ENCODE data around the gene CFAP299. TPM values are rescaled to one million over a fixed set of nuclear protein-coding genes. Genes with fewer than 3 reads are reported as not detected.
"Not testable (repeated sequence)": the region's sequence is repeated elsewhere in the genome, so short reads cannot be mapped to it uniquely, and the experiment has no call there.

CFAP299 gene
- total and polyA plus RNA-seq, 5 experiments from 2014 or later, result 0.37 to 0.74 TPM; not detected in 3

GRCh38 chr4:80798082-80798481 is 462.6 kb downstream of the CFAP299 start:
- Mint-ChIP-seq H3K9me3 (peaks cover 4 to 36% (median 21%) of the 10 kb centered on the region in 9 donors), H3K27me3 (no peaks in the 10 kb centered on the region), H3K4me3 (no peak overlapping the region), H3K4me1 (peaks cover 0 to 7% (median 3%) of the 10 kb centered on the region in 4 donors), H3K36me3 (peaks cover 0 to 17% (median 10%) of the 10 kb centered on the region in 3 donors), H3K27ac (no peak overlapping the region)
- DNase-seq (peak in 1 of 10 donors; percentile 10), ATAC-seq (no peak)
- POLR2A ChIA-PET, result no interaction called here

- H3K4me3 Mint-ChIP-seq, H3K27me3 Mint-ChIP-seq, H3K4me1 Mint-ChIP-seq, POLR2A ChIA-PET, H3K27ac Mint-ChIP-seq, ATAC-seq: not testable (repeated sequence)
- H3K9me3 Mint-ChIP-seq, result peaks cover 4 to 28% (median 18%) of the 10 kb centered on the region in 9 donors
- peaks cover 0 to 17% (median 10%) of the 10 kb centered on the region in 3 donors for H3K36me3 Mint-ChIP-seq
- DNase-seq, result peak in 1 of 10 donors; percentile 28
Observed at GRCh38 chr4:80800719-80801118, 465.2 kb downstream of the CFAP299 start.

DNA sequence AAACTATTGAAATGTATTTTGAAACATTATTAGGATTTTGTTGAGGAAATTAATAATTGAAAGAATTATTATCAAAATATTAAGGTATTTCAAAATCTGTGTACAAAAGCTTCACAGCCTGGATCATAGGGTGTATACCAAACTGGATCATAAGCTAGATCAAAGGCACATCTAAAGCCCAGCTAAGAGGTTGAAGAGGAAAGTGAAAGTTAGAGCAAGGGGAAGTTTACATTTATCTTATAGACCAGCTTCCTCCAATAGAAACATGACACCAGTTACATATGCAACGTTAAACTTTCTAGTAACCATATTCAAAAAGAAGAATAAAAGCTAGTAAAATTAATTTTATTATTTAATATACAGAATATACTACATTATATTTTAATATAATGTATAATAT is 467.8 kb downstream of the CFAP299 start:
- no peak for ATAC-seq
- Mint-ChIP-seq H3K4me1 (peaks cover 0 to 8% (median 3%) of the 10 kb centered on the region in 4 donors), H3K27ac (no peak overlapping the region), H3K4me3 (no peak overlapping the region), H3K36me3 (peaks cover 0 to 5% (median 0%) of the 10 kb centered on the region in 3 donors), H3K9me3 (peaks cover 0 to 5% (median 4%) of the 10 kb centered on the region in 9 donors), H3K27me3 (no peaks in the 10 kb centered on the region)
- DNase-seq, result no peak
- POLR2A ChIA-PET, result no interaction called here

GRCh38 chr4:80806472-80806871 is 470.9 kb downstream of the CFAP299 start:
- Mint-ChIP-seq H3K9me3 (no peaks in the 10 kb centered on the region), H3K27me3 (peaks cover 0 to 2% (median 0%) of the 10 kb centered on the region in 5 donors), H3K4me1 (peaks cover 0 to 7% (median 3%) of the 10 kb centered on the region in 4 donors), H3K36me3 (peaks cover 0 to 3% (median 0%) of the 10 kb centered on the region in 3 donors), H3K27ac (no peak overlapping the region), H3K4me3 (no peak overlapping the region)
- POLR2A ChIA-PET, result no interaction called here
- ATAC-seq (no peak), DNase-seq (no peak)

- Mint-ChIP-seq H3K4me1 (no peaks in the 10 kb centered on the region), H3K27me3 (peaks cover 0 to 2% (median 0%) of the 10 kb centered on the region in 5 donors), H3K36me3 (peaks cover 0 to 5% (median 0%) of the 10 kb centered on the region in 3 donors), H3K4me3 (no peak overlapping the region), H3K9me3 (no peaks in the 10 kb centered on the region), H3K27ac (no peak overlapping the region)
- POLR2A ChIA-PET, result no interaction called here
- DNase-seq (no peak), ATAC-seq (no peak)
Observed at GRCh38 chr4:80809039-80809729, 473.7 kb downstream of the CFAP299 start.

GRCh38 chr4:80811406-80811805 is 475.9 kb downstream of the CFAP299 start:
- POLR2A ChIA-PET, result no interaction called here
- peaks cover 0 to 2% (median 0%) of the 10 kb centered on the region in 5 donors for H3K27me3 Mint-ChIP-seq
- no peak for ATAC-seq
- no peak for DNase-seq
- H3K36me3 Mint-ChIP-seq, result peaks cover 0 to 5% (median 0%) of the 10 kb centered on the region in 3 donors
- H3K27ac Mint-ChIP-seq, result no peak overlapping the region
- H3K4me3 Mint-ChIP-seq, result no peak overlapping the region
- no peaks in the 10 kb centered on the region for H3K4me1 Mint-ChIP-seq
- no peaks in the 10 kb centered on the region for H3K9me3 Mint-ChIP-seq

GRCh38 chr4:80812145-80812544 is 476.6 kb downstream of the CFAP299 start:
- ATAC-seq (no peak), DNase-seq (no peak)
- no peaks in the 10 kb centered on the region for H3K9me3 Mint-ChIP-seq
- no peaks in the 10 kb centered on the region for H3K4me1 Mint-ChIP-seq
- peaks cover 0 to 5% (median 0%) of the 10 kb centered on the region in 3 donors for H3K36me3 Mint-ChIP-seq
- POLR2A ChIA-PET, result no interaction called here
- peaks cover 0 to 2% (median 0%) of the 10 kb centered on the region in 5 donors for H3K27me3 Mint-ChIP-seq
- no peak overlapping the region for H3K27ac Mint-ChIP-seq
- H3K4me3 Mint-ChIP-seq, result no peak overlapping the region

GRCh38 chr4:80814266-80814665 is 478.7 kb downstream of the CFAP299 start:
- POLR2A ChIA-PET, result interaction anchor here (0.7 kb wide), 1 partner anchor 233 kb away, joined by 3 read pairs; no protein-coding TSS in a partner anchor
- Mint-ChIP-seq H3K27ac (no peak overlapping the region), H3K9me3 (no peaks in the 10 kb centered on the region), H3K36me3 (peaks cover 0 to 2% (median 0%) of the 10 kb centered on the region in 3 donors), H3K4me3 (no peak overlapping the region), H3K4me1 (no peaks in the 10 kb centered on the region), H3K27me3 (peaks cover 0 to 2% (median 0%) of the 10 kb centered on the region in 5 donors)
- no peak for DNase-seq
- no peak for ATAC-seq

- Mint-ChIP-seq H3K9me3 (peaks cover 0 to 23% (median 6%) of the 10 kb centered on the region in 9 donors), H3K4me3 (no peak overlapping the region), H3K4me1 (peaks cover 0 to 3% (median 0%) of the 10 kb centered on the region in 4 donors), H3K27me3 (no peaks in the 10 kb centered on the region), H3K27ac (no peak overlapping the region), H3K36me3 (peaks cover 0 to 10% (median 2%) of the 10 kb centered on the region in 3 donors)
- no peak for ATAC-seq
- no peak for DNase-seq
- POLR2A ChIA-PET, result no interaction called here
Observed at GRCh38 chr4:80831383-80832361, 496.1 kb downstream of the CFAP299 start.

- Mint-ChIP-seq H3K4me3 (no peak overlapping the region), H3K27me3 (no peaks in the 10 kb centered on the region), H3K36me3 (peaks cover 0 to 23% (median 9%) of the 10 kb centered on the region in 3 donors), H3K4me1 (peaks cover 9 to 24% (median 21%) of the 10 kb centered on the region in 4 donors), H3K9me3 (peaks cover 0 to 27% (median 6%) of the 10 kb centered on the region in 9 donors), H3K27ac (peak overlapping the region in 2 of 10 donors; percentile 6 to 47)
- DNase-seq (no peak), ATAC-seq (no peak)
- POLR2A ChIA-PET, result no interaction called here
Observed at GRCh38 chr4:80839281-80839680, 503.8 kb downstream of the CFAP299 start.

- ATAC-seq (no peak), DNase-seq (no peak)
- Mint-ChIP-seq H3K27ac (no peak overlapping the region), H3K9me3 (peaks cover 0 to 27% (median 6%) of the 10 kb centered on the region in 9 donors), H3K27me3 (no peaks in the 10 kb centered on the region), H3K4me3 (no peak overlapping the region), H3K4me1 (peaks cover 9 to 24% (median 21%) of the 10 kb centered on the region in 4 donors), H3K36me3 (peaks cover 0 to 23% (median 9%) of the 10 kb centered on the region in 3 donors)
- POLR2A ChIA-PET, result no interaction called here
Observed at GRCh38 chr4:80839792-80840191, 504.3 kb downstream of the CFAP299 start.

DNA sequence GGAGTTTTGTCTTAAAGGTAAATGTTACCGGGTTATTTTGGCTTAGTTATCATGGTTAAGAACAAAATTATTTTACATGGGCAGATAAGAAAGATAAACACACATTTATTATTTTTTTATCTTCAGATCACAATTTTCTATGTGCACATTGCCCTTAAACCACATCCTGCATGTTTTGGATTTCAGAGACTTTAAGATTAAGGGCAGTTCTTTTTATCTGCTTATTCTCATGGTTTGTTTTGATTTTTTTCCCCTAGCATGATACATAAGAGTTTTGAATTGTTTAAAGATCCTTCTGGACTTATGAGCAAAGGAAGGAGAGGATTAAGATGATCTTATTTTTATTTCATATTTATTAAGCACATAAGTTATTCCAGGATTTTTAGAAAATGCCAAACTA is 504.9 kb downstream of the CFAP299 start:
- peak in 2 of 10 donors; percentile 5 to 11 for DNase-seq
- H3K4me1 Mint-ChIP-seq, result peaks cover 9 to 24% (median 21%) of the 10 kb centered on the region in 4 donors
- peaks cover 0 to 26% (median 10%) of the 10 kb centered on the region in 3 donors for H3K36me3 Mint-ChIP-seq
- H3K27ac Mint-ChIP-seq, result peak overlapping the region in 2 of 10 donors; percentile 31 to 45
- no peak for ATAC-seq
- no peak overlapping the region for H3K4me3 Mint-ChIP-seq
- POLR2A ChIA-PET, result no interaction called here
- no peaks in the 10 kb centered on the region for H3K27me3 Mint-ChIP-seq
- peaks cover 0 to 31% (median 10%) of the 10 kb centered on the region in 9 donors for H3K9me3 Mint-ChIP-seq

Measured in naive thymus-derived CD8-positive, alpha-beta T cell (primary cell).